Stimulated activated CD8-positive, alpha-beta memory T cell treated with anti-CD3 and anti-CD28 coated beads, Interleukin-4, amount 100 ng/mL, for 24 hours (primary cell): ENCODE data around the gene GUCY2C.

Experiments
- DNase-seq: peaks from one replicate; pipeline ENCODE4 v3.0.0-alpha.2; 2020; ENCODE audit warnings: low read depth

The GUCY2C gene

DNA sequence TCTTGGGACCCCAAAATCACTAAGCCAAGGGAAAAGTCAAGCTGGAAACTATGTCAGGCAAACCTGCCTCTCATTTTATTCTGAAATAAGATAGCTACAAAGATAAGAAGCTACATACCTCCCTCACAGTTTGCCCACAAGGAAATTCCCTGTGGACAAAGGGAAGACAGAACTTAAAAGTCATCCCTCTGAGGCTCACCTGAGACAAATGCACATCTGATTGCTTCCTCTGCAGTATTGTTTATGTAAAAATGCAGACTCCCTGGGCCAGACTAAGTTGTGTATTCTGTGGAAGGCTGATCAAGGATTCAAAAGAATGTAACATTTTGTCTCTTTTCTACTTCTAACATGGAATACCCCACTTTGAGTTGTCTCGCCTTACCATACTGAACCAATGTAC is 126.2 kb downstream of the GUCY2C start:
- DNase-seq: no peak

DNA sequence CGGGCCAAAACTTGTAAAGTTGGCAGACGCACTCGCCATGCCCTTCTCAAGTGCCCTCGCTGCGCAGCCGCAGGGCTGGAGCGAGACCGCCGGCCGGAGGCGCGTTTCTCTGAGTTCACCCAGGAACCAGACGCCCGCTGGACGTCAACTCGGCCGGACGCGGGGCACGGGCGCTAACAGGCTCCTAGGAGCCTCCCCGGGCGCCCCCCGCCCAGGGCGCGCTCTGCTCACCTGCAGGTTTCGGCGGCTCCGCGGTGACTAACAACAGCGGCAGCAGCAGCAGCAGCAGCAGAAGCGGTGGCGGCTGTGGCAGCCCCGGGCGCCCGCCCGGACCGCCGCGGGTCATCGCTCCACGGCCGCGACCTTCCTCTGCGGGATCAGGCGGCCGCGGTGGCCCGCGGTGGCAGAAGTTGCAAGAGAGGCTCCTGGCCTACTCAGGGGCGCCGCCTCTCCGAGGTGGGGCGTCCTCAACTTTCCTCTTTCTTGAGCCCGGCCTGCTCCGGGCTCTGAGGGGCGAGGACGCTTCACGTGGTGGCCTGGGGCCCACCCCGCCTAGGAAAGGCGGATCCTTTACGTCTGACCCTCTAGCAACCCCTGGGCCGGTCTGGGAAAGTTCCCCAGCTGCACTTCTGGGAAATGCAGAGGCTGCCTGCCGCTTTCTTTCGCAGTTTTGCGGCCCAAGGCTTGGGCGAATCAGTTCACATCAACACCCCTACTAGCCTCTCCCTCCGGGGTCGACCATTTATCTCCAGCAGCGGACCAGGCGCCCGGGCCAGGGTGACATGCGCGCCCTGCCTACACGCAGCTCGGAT is 128.8 kb downstream of the GUCY2C start, which contains the start of gene PLBD1:
Gene PLBD1 (minus strand): TSS at position 533 of the 812 bp plus-strand sequence. CDS start 187 bp downstream, at position 346.
- no peak for DNase-seq

DNA sequence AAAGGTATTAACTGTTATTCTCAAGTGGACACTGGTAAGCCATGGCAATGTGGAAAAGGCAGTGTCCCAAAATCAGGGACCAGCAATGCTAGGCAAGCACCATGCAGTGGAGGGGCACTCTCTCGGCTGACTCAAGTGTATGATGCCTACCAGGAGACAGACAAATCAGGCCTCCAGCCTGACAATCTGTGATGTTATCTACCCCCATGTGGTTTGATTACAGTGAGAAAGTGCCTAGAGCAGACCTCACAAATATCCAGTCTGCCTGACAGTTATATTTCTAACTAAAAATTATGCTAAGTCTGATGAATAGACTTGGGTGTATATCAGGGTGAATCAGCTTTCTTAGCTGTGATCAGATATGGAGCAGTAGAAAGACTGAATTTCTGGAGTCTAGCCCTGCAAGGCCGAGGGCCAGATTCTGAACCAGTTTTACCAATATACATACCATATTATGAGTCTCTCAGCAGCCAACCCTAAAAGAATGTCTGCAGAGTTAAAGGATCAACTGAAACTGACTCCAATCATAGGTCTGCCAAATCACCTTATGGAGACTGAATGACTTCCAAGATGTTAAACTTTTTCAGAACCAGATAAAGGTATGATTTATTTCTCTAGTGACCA is 132.0 kb downstream of the GUCY2C start:
- DNase-seq: no peak

DNA sequence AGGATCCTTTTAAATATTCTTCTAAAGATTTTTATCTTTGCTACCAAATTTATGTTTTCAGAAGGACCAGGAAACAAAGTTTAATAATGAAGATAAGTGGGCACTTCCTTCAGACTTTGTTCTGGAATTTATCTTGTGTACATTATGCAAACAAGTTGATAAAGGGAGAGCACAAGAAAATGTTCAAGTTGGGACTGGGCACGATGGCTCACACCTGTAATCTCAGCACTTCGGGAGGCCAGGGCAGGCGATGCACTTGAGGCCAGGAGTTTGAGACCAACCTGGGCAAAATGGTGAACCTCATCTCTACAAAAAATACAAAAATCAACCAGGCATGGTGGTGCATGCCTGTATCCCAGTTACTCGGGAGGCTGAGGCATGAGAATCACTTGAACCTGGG is 133.4 kb downstream of the GUCY2C start:
- DNase-seq: no peak
